ENCODE data around the gene SPEG.

Gene SPEG

DNA sequence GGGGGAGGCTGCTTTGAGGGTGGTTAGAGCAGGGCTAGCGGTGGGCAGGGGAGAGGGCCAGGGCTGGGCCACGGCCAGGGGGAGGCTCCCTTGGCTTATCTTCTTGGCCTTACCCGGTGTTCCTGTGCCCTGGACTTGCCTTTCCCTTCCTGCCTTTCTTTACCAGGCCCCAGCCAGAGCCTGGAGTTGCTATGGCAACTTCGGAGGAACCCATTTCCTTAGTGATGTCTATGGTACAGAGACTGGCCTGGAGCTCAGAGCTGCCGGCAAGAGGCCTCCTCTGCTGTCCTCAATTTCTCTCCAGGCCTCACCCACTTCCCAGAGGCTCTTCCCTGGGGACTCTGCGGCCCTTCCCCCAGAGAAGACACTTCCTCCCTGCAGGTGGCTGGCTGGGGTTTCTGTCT, 11.5 kb downstream of the SPEG start:
- no peak for DNase-seq

GRCh38 chr2:219446689-219447088, 12.0 kb downstream of the SPEG start:
- DNase-seq, result no peak

GRCh38 chr2:219447242-219448098, 12.8 kb downstream of the SPEG start:
- DNase-seq, result no peak

- DNase-seq, result no peak
Measured at GRCh38 chr2:219448099-219448775, 13.6 kb downstream of the SPEG start.

DNA sequence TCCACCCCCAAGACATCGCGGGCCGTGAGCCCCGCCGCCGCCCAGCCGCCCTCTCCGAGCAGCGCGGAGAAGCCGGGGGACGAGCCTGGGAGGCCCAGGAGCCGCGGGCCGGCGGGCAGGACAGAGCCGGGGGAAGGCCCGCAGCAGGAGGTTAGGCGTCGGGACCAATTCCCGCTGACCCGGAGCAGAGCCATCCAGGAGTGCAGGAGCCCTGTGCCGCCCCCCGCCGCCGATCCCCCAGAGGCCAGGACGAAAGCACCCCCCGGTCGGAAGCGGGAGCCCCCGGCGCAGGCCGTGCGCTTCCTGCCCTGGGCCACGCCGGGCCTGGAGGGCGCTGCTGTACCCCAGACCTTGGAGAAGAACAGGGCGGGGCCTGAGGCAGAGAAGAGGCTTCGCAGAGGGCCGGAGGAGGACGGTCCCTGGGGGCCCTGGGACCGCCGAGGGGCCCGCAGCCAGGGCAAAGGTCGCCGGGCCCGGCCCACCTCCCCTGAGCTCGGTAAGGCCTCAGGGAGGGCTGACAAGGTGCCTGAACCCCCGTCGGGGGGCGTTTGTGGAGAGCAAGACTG, 14.2 kb downstream of the SPEG start:
- no peak for DNase-seq

DNA sequence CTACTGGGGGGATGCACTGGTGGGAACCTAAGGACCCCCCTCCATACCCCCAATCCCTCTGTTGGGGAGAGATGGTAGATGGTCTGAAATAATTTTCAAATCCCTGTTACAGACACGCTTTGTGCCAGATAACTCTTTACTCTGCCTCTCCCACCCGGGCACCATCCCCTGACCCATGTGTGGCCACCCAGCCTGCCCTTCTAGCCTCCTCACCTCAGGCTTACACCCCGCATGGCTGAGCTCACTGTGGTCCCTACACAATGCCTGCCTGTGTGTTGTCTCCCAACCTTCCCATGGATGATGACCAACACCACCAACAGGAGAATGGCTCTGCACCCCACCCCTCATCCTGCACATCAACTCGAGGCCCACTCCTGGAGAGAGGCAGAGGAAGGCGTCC, 15.0 kb downstream of the SPEG start:
- DNase-seq, result no peak

DNA sequence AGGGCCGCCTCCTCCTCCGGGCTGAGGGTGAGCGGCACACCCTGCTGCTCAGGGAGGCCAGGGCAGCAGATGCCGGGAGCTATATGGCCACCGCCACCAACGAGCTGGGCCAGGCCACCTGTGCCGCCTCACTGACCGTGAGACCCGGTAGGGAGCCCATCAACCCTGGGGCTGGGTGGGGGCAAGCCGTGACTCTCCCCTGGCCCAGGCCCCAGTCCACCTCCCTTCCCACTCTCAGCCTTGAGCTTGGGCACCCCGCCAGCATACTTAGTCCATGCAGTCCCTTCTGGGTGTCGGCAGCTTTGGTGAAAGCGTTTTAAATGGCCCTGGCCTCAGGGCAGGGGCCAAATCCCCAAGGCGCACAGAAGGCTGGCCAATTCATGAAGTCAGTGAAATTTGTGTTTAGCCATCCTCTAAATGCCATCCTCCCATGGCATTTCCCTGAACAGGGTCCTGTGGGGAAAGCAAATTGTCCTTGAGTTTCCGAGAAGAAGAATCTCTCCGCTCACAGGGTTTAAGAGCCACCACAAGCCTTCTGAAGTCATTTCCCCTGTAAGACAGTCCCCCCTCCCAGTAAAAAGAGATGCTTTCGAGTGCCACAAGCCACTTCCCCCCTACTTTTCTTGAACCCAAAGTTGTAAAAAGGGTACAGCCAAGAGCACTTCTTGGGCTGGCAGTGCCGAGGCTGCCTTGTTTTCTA, 17.2 kb downstream of the SPEG start:
- DNase-seq, result no peak

- no peak for DNase-seq
Measured at GRCh38 chr2:219452361-219453317, 18.0 kb downstream of the SPEG start.

- DNase-seq, result no peak
Measured at GRCh38 chr2:219453671-219454590, 19.3 kb downstream of the SPEG start.

GRCh38 chr2:219455581-219455980, 20.9 kb downstream of the SPEG start:
- DNase-seq, result no peak

DNA sequence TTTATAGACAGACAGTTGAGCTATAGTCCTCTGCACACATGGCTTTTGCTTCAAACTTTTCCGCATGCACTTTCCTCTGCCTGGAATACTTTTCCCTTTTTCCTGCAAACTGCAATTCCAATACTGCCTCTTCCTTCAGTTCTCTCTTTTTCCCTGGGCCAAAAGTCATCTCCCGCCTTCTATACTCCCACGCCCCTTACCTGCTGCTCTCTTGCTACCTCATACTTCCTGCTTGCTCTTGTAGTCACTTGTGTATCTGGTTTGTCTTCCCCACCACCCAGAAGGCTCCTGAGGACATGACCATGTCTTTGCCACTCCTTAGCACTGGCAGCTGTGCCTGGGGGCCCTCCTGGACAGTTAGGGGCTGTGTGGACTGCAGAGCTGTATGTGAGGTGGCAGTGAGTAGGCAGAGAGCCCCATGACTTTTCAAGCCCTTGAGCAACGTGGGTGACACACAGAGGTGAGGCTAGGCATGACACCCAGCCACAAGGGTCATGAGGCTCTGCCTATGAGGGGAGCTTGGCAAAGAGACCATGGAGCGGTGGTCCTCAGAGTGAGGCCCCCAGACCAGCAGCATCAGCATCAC, 23.2 kb downstream of the SPEG start:
- DNase-seq, result no peak

DNA sequence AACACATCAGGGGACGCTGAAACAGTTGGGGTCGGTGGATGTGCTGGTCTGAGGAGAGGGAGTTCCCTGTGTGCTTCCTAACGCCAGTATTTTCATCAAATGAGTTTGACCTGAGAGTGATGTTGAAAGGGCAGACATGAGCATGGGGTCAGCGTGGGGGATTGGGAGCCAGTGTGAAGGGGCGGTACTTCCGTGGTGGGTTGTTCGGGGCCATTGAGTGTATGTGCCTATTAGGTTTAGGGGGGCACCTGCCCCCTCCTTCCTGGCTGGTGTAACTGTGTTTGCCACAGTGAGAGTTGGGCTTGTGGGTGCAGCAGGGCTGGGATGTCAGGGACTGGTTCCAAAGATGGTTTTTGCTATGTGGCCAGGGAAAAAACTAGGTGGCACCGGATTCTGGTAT, 24.4 kb downstream of the SPEG start:
- no peak for DNase-seq

DNA sequence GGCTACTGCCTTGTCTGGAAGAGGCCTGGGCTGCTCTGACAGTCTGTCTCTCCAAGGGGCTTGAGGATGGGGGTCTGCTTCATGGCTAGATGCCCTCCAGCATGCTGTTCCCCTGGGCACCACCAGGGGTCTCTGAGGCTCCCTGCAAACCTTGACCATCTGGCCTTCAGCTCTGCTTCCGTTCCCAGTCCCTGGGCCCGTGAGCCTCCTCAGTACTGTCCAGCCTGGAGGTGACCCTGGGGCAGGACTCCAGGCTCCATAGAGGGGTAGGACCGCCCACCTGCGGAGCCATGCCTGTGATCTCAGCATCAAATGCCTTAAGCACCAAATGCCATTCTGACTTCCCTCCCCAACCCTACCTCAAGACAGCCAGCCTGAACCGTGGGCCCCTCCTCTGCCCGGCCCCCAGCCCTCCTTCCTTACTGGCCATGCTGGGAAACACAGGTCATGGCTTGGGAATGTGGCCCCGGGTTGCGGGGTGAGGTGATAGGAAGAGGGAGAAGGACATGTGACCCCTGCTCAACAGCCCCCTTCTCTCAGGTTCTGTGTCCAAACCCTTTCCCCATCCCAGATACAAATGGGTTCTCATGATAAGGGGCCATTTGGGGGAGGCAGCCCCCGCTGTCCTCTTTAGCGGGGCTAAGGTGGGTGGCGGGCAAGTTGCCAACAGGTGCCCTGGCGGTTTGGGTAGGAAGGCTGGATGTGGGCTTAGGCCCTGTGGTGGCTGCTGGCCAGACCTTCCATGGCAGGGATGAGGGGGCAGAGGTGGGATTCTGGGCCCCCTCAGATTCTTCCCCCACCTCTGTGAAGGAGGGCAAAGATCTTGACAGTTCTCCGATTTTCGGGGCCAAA, 25.0 kb downstream of the SPEG start:
- DNase-seq, result no peak

- no peak for DNase-seq
Measured at GRCh38 chr2:219460424-219460926, 25.8 kb downstream of the SPEG start.

DNA sequence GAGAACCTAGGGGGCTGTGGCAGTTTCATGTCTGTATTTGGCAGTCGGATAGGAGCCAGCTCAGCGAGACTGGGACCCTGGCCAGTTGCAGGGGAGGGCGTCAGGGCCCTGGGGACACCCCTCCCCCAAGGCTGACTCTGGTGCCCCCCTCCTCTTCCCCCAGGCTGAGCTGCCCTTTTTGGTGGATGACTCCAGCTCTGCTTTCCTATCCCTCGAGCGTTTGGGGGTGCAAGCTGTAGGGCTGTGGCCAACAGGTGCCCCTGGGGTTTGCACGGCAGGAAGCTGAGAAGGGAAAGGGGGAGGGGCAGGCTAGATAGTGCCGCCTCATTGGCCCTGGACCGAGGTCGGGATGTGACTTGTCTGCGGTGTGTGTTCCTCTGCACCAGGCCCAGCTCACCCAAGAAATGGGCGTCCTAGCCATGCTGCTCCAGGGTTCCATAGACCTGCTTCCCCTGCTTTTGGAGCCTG, 26.4 kb downstream of the SPEG start:
- no peak for DNase-seq

- no peak for DNase-seq
Measured at GRCh38 chr2:219461669-219462068, 27.0 kb downstream of the SPEG start.

DNA sequence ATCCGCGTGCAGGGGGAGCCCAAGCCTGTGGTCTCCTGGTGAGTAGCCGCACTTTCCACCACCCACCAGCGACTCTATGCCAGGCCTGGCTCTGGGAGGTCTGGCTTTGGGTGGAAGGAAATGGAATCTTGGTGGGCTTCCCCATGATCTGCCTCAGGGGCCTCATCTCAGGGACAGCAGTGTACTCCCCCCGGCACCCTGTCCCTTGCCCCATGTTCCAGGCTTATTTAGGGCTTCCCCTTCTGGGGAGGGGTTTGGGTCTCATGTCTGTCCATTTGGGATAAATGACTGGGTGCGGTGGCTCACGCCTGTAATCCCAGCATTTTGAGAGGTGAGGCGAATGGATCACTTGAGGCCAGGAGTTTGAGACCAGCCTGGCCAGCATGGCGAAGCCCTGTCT, 27.7 kb downstream of the SPEG start:
- no peak for DNase-seq

DNA sequence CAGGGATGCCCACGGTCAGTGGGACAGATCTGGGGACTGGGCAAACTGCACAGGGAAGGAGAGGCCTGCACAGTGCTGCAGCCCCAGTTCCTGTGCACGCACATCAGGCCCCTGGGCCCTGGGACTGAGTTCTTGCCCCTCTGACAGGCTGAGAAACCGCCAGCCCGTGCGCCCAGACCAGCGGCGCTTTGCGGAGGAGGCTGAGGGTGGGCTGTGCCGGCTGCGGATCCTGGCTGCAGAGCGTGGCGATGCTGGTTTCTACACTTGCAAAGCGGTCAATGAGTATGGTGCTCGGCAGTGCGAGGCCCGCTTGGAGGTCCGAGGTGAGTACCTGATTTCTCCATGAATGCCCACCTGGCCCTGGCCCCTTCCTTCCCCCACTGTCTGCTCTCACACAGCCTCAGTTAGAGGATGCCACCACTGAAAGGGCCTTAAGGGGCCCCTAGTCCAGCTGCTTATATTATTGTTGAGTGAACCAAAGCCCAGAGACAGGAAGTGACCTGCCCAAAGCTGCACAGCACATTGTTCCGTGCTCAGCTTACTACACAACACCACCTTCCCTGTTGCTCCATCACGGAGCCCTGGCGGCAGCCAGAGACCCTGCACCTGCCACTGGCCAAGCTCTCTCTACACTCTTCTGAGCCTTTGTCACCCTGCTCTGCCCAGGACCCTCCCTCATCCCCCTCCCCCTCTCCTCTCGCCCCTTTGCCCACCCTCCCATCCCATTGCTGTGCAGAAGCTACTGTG, 29.8 kb downstream of the SPEG start:
- no peak for DNase-seq
